GM21447 (cell line): ENCODE measurements around the gene RAB37.

ENCODE experiments used
- ATAC-seq: cut with Tn5 transposase; IDR thresholded peaks from one replicate; pipeline ENCODE4 v1.9.1; 2021; ENCODE audit not compliant: unreplicated experiment

The RAB37 gene

DNA sequence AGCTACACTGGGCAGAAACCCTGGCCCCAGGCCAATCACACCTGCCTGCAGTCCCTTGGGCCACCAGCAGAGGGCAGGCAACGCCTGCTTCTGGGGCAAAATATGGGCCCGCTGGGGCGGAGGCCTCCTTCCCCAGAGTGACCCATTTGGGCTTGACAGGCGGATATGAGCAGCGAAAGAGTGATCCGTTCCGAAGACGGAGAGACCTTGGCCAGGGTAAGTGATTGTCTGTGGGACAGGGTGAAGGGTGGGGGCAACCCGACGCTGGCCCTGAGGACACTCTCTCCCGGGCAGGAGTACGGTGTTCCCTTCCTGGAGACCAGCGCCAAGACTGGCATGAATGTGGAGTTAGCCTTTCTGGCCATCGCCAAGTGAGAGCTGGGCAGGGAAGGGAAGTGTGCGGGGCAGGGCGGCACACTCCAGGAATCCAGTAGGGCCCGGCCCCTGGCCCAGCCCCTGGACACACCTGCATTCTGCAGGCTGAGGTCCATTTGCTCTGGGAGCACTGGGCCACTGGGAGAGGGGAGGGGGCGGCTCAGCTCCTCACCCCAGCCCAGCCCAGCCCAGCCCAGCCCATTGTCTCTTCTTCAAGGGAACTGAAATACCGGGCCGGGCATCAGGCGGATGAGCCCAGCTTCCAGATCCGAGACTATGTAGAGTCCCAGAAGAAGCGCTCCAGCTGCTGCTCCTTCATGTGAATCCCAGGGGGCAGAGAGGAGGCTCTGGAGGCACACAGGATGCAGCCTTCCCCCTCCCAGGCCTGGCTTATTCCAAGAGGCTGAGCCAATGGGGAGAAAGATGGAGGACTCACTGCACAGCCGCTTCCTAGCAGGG, 7.9 kb downstream of the RAB37 start:
- no peak for ATAC-seq

DNA sequence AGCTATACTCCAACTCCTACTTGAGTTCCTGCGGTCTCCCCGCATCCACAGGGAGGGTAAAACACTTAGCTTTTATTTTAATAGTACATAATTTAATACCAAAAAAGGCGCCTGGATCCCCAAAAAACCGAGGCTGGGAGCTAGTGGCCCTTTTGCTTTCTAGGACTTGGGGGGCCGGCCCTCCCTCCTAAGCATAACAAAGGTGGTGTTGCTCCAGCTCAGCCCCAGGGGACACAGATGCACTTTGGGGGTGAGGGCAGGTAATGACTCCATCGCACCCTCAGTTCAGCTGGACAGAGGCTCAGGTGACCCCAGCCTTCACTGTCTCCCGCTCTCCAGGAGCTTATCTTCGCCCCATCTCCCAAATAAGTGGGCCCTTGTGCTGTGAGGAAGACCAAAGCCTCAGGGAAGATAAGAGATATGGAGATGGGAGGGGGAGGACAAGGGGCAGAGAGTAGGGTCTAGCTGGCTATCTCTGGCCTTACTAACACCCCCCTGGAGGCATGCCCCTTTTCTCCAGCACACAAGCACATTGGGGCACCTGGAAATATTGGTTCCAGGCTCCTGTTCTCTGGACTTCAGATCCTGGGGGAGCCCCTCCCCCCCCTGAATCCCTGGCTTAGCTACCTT, 8.6 kb downstream of the RAB37 start:
- no peak for ATAC-seq

DNA sequence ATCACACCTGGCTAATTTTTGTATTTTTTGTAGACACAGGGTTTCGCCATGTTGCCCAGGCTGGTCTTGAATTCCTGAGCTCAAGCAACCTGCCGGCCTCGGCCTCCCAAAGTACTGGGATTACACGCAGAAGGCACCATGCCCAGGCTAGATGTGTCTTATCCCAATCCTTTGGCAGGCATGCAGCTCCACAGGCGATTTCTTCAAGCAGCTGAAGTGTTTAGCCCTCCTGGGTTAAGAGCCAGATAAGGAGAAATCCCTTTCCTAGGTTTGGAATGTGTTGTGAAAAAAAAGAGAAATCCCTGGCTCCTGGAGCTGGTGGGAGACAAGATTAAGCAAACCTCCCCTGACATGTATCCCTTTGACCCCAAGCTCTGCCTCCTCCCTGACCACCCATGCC, 9.3 kb downstream of the RAB37 start:
- no peak for ATAC-seq

DNA sequence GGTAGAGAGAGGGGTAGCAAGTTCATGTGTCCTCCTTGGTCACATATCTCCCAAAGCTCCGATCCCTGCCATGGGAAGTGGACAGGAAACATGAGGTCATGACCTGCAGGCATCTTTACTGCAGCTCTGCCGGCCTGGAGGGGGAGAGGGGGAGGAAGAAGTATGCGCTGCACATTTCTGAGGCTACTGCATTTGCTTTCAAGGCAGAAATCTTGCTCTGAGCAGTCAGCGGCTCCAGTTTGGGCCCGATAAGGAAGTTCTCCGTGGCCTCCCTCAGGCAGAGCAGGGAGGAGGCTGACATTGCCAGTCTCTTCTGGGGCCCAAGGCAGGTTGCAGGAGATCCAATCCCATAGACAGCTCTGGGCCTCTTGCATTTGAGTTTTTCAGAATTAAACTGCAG, 9.9 kb downstream of the RAB37 start:
- no peak for ATAC-seq

DNA sequence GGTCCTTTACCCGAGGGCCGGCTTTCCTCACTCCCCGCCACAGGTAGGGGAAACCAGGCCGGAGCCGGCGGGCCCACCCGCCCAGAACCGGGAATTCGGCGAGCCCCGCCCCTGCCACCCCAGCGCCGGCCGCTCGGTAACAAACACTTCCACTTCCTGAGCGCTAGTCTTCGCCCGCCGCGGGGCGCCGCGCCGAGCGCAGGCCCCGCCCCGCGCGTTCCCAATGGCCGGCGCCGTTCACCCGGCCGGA, 11.1 kb downstream of the RAB37 start:
- ATAC-seq = no peak

DNA sequence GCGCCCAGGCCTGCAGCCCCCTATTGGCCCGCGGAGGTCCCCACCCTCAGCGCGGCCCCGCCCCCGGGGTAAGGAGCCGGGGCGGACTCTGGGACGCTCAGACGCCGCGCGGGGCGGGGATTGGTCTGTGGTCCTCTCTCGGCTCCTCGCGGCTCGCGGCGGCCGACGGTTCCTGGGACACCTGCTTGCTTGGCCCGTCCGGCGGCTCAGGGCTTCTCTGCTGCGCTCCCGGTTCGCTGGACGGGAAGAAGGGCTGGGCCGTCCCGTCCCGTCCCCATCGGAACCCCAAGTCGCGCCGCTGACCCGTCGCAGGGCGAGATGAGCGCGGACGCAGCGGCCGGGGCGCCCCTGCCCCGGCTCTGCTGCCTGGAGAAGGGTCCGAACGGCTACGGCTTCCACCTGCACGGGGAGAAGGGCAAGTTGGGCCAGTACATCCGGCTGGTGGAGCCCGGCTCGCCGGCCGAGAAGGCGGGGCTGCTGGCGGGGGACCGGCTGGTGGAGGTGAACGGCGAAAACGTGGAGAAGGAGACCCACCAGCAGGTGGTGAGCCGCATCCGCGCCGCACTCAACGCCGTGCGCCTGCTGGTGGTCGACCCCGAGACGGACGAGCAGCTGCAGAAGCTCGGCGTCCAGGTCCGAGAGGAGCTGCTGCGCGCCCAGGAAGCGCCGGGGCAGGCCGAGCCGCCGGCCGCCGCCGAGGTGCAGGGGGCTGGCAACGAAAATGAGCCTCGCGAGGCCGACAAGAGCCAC, 11.6 kb downstream of the RAB37 start, which contains the start of gene NHERF1:
NHERF1 (plus strand) TSS at position 100 of the 750 bp plus-strand sequence; CDS start at position 319, 219 bp downstream.
- peak; percentile 77 for ATAC-seq

DNA sequence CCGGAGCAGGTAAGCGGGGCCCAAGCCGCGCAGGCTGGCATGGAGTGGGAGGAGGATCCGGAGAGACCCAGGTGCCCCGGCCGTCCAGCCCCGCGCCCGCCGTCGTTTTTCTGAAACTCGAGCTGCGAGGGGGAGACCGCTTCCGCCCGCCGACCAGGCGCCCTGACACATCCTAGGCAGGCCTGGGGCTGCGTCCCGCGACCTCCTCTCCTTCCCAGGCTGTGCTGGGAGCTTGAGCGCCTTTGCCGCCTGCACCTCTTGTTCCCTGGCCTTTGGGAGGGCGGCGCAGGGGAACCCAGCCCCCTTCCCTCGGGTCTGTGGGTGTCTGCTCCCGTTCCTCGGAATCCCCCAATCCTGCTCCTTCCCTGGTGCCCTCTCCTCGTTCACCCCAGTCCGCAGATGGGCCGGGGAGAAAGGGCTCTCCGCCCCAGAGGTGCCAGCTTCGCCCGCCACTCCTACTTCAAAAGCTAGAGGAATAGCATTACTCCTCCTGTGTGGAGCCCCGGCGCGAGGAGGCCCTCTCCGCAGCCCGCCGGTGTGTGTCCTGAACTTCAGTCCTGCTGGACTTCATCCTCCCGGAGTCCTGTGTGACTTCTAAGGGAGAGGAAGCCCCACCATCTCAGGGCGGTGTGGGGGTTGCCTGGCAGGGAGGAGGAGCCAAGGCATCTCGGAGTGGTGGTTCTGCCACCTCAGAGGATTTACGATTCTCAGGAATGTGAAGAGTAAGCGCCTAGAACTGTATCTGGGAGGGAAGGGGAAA, 12.4 kb downstream of the RAB37 start:
- ATAC-seq = peak; percentile 9

DNA sequence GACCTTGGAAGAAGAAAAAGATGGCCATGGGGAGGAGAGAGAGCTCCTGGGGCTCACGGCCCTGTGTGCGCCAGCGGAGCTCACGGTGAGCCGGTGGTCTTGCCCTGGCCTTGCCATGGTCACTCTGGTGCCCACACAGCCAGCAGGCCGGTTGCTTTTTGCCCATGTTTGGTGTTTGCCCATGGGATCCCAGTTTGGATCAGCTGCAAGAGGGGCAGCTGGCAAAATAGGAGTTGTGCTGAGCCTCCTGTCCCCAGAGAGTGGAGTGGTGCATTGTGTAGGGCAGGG, 12.9 kb downstream of the RAB37 start:
- ATAC-seq = no peak

DNA sequence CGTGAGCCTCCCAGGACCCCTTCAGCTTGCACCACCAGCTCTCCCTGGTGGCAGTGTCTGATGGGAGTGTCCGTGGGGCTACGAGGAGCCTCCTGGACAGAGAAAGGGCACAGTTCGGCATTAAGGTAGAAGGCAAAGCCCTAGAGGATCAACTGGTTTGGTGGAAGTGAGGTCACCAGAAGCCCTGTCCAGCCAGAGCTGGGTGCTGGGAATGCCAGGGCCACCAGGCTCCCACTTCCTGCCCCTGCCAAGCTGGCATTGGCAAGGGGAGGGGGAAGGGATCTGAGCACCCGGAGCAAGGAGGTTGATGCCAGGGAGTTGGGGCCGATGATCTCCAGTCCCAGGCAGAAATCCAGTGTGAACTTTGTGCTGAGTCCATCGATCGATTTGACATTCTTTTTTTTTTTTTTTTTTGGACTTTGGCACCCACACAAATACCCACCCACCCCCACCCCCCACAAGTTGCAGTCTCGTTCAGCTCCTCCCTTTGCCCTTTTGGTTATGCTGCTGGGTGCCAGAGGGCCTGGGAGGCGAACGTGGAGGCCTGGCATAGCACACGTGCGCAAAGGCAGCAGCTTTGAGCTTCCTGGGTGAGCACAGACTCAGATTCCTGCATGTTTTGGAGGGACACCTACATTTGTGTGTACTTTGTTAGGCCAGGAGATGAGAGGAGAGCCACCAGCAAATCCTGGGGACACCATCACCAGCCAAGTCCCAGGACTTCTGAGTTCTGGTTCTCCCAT, 13.4 kb downstream of the RAB37 start:
- ATAC-seq = no peak

DNA sequence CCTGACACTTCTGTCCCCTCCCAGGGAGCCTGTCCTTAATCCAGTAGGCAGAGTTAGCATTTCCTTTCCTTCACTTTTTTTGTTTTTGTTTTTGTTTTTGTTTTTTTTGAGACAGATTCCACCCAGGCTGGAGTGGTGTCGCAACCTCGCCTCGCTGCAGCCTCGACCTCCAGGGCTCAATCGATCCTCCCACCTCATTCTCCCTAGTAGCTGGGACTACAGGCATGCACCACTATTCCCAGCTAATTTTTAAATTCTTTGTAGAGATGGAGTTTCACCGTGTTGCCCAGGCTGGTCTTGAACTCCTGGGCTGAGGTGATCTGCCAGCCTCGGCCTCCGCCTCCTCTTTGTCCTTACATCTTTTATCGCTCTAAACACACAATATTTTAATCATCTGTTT, 15.4 kb downstream of the RAB37 start:
- ATAC-seq = no peak

DNA sequence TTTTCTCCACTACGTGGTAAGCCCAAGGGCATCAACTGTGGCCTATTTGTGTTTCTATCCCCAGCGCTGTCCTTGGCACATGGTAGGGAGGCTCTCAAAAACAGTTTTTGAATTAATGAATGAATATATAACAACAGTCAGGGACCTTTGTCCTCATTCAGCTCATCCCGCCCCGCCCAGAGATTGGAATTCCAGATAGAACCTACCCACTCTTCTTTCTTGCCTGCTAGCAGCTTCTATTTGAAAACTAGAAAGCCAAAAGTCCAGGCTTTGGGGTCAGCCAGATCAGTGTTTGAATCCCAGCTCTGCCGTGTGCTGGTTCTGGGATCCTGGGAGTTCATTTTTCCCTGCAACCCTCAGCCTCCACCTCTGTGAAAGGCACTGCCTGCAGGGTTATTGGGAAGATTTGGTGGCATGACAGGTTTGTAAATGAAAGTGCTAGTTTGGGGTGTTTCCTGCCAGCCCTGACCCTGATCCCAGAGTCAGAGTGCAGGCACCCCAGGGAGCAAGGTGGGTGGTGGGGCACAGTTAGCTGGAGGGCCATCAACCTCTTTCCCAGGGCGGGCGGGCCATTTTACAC, 15.9 kb downstream of the RAB37 start:
- ATAC-seq = no peak

DNA sequence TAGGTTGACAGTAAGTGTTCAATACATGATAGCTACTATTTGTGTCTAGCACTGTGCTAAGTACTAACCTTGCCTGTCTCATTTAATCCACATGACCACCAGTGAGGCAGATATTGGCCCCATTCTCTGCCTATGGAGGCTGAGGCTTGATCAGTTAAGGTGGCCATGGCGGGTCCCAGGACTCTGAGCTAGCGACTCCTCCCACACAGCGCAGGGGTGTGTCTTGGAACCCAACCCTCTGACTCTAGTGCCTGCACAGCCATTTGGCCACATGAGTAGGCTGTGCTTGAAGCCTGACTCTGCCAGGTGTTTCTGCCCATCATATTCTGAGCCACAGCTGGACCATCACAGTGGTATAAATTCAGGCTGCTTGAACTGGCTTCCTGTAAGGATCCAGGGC, 17.8 kb downstream of the RAB37 start:
- ATAC-seq = no peak

DNA sequence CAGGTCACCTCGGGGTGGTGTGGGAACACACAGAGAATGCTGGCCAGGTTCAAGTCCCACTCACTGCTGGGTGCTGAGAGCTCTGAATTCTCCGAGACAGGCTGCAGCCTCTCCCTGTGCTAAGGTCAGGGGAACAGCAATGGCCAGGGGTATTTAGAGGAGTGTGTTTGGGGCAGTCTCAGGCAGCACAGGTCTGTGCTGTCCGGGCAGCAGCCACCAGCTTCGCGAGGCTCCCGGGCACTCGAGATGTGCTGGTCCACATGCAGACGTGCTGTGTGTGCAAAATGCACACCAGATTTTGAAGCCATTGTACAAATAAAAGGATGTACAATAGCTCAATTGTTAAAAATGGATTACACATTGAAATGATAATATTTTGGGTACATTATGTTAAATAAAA, 18.5 kb downstream of the RAB37 start:
- ATAC-seq = no peak

DNA sequence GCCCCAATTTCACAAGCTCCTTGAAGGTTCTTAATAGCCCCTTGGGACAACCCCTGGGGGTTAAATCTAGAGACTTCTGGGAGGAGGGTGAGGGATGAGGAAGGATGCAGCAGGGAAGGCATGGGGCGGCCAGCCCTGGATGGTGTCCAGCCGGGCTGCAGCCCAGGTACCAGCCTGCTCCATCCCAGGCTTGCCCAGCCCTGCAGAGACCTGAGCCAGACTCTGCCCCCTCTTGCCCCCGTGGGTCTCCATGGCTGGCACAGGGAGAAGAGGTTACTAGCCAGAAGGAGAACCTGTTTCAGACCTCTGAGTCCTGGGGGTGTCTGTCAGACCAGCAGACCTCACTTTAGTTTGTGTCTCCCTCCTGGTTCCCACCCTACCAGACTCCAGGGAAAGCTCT, 19.8 kb downstream of the RAB37 start:
- no peak for ATAC-seq

DNA sequence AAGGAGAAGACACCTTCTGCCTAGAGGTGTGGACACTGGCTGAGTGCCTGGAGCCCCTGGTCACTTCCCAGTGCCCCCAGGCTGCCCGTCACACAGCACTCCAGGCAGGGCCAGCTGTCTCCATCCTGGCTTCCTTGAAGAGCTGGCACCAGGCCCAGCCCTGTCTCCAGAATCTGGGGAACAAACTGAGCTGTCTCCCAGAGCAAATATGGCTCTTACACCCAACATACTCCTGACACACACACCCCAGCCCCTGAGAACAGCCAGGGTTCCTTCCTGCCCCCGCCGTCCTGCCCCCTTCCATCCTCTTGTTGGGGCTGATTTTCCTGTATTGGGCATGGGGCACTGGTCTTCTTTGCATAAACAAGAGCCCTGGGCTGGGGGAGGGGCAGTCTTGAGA, 20.4 kb downstream of the RAB37 start:
- no peak for ATAC-seq

DNA sequence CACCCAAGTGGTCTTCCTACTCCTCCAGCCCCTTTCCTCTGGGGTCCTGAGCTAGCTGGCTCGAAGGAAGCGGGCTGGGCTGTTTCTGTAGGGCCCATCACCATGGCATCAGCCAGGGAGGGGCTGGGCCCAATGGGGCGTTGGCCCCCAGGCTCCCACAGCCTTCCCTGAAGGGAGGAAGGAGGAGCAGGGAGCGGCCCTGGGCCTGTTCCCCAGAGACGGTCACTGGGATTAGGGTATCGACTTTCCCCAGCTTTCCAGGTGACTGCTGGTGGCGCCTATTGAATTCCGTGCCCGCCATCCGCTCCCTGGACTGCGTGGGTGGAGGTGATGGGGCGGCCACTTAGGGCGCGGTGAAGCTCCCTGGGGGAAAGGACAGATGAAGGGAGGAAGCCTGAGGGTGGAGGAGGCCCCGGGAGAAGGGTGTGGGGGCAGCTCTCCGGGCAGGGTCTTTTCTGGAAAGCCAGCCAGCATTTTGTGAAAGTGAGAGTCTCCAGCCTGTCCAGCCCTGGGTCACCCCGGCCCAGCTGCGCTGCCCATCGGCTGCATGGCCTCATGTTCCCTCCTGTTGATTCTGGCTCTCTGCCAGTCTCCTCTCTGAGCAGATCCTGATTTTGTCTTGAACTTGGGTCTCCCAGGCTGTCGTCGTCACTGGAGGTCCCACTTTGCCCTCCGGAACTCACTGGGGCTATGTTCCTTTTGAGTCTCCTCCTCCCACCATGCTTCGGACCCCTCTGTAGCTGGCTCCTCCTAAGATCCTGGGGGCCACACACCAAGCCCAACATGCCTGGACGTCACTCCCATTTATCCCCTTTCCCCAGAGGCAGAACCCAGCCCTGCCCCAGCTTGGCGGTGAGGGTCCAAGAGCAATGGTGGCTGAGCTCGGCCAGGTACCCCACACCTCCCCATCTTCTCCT, 21.1 kb downstream of the RAB37 start:
- no peak for ATAC-seq

DNA sequence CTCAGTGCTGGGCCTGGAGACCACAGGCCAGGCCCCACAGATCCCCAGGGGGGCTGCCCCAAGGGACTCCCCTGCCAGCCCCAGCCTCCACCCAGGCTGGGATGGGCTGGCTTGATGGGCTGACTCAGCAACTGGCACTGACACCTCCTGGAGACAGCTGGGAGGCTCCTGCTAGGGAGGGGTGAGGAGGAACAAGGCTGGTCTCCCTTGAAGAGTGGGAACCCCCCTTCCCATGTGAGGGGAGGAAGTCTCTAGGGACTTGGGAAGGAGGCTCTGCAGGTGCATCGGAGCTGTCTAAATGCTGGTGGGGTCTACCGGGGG, 21.8 kb downstream of the RAB37 start:
- ATAC-seq = no peak

DNA sequence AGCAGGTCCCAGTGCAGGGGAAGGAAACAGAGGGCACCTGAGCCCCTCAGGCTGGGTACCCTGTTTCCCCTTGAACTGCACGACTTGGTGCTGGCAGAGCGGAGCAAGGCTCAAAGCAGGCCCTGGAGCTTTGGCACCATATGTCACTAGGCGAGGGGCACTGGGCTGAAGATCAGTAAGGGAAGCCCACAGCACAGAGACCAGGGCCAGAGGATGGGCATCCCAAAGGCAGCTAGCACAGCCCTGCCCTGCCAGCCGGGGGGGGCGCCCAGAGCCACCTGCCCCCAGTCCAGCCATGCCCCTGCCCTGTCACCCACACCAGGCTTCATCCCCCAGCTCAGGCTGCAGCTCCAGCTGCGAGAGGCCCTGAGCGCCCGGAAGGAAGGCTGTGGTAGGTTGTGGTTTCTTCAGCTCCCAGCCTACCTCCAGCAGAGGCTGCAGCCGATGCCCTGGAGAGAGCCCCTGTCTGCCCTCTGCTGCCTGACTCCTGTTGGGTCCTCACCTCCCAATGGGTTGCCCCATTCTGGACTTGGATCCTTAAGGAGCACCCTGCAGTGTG, 22.3 kb downstream of the RAB37 start:
- ATAC-seq = peak; percentile 84

DNA sequence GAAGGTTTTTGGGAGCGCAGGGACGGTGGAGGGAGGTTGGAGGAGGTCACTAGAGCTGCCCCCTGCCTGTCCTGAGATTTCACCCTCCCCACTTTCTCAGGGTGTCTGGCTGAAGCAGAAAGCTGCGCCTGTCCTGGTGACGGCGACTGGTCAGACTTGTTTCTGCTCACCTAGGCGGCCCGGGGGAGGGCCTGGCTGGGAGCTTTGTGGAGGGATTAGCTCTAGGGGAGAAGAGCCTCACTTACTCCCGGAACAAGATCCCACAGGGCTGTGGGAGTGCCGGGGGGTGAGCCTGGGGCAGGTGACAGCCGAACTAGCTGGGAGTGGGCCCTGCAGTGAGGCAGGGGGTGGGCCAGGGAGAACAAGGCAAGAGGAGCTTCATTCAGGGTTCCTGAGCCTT, 22.9 kb downstream of the RAB37 start:
- ATAC-seq = no peak
